Calu3 (cell line): Measurements from ENCODE around the gene CRACR2A. TPM values are rescaled to one million over a fixed set of nuclear protein-coding genes. Genes with fewer than 3 reads are reported as not detected.

Experiments
- BruUV-seq: library from RNA; stranded (reverse); fragments of 400-500 nt; replicated peaks from 2 replicates; lab custom pipeline; 2021; lab: Mats Ljungman, UMichigan
- CTCF ChIA-PET: fragments of 300-600 bp; sonication (Branson Sonifier 250); formaldehyde crosslinking; loops from one replicate; lab custom pipeline; 2022; ENCODE audit warnings: antibody characterized with exemption; lab: Charles Lee
- DNase-seq: peaks from one replicate; pipeline ENCODE4 v3.0.0; 2022
- H3K27ac Mint-ChIP-seq: one replicate; pipeline ENCODE4 v1.8.0; 2022; ENCODE audit warnings: mixed read lengths; ENCODE audit not compliant: unreplicated experiment
- H3K27me3 Mint-ChIP-seq: one replicate; pipeline ENCODE4 v1.8.0; 2022; ENCODE audit warnings: mixed read lengths; ENCODE audit not compliant: unreplicated experiment
- H3K36me3 Mint-ChIP-seq: one replicate; pipeline ENCODE4 v1.8.0; 2022; ENCODE audit warnings: mild to moderate bottlenecking, moderate library complexity, mixed read lengths; ENCODE audit not compliant: insufficient read depth, unreplicated experiment
- H3K4me1 Mint-ChIP-seq: one replicate; pipeline ENCODE4 v1.8.0; 2022; ENCODE audit warnings: mild to moderate bottlenecking, low read depth, mixed read lengths; ENCODE audit not compliant: unreplicated experiment
- H3K4me3 Mint-ChIP-seq: one replicate; pipeline ENCODE4 v1.8.0; 2022; ENCODE audit warnings: mild to moderate bottlenecking, low read depth, moderate library complexity, mixed read lengths; ENCODE audit not compliant: unreplicated experiment
- H3K9me3 Mint-ChIP-seq: one replicate; pipeline ENCODE4 v1.8.0; 2022; ENCODE audit warnings: low read depth, mixed read lengths; ENCODE audit not compliant: unreplicated experiment
- intact Hi-C: fragments of 100-400 bp; cut with micrococcal nuclease; formaldehyde crosslinking; loops from one replicate; pipeline ENCODE4 v1.10.0; 2022; ENCODE audit not compliant: unreplicated experiment
- total RNA-seq: library from RNA; stranded (reverse); gene quantifications from 2 replicates; pipeline ENCODE4 v1.2.3, GENCODE V29; 2022
- TF ChIP-seq, protein P1 (sequence below): fragments of 200-600 bp; IDR thresholded peaks from one replicate; pipeline ENCODE4 v1.8.0; 2022; ENCODE audit warnings: antibody characterized with exemption; ENCODE audit not compliant: unreplicated experiment

Gene CRACR2A
- total RNA-seq, 1 experiment from 2014 or later = 9.5 TPM

DNA sequence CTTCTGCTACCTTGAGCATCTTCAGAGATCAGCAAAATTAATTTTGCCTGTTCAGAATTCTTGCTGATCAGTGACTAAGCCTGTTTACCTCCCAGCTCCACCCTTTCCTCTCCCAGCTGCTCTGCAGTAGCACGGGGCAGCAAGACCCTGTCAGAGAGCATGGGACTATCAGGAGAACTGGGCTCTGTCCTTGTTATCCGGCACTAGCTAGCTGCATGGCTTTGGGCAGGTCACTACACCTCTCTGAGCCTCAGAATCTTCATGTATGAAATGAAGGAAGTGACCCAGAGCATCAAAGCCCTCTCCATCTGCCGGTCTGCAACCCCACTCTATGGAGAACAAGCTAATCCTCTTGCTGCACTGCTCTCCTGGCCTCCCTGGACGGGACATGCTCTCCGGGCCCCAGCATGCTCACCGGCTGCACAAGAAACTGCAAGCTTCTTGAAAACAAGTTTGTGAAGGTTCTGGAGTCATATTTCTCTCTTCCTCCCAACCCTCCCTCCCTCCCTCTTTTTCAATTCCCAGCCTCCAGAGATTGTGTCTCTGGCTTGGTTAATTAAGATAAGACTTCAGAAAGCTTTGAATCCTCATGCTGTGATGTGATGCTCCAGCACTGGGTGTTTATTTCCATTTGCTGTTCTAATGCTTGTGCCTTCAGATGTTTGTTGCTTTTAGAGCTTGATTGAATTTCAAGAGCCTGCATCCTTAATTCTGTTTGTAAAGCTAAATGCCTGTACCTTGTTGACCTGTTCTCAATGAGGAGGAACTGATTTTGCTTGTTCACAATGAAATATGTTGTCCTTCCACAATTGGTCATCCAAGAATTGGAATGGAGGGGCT is 101.1 kb downstream of the CRACR2A start:
- no TSS peak for BruUV-seq
- H3K4me1 Mint-ChIP-seq = no peaks in the 10 kb centered on the region
- TF ChIP-seq, protein P1, sequence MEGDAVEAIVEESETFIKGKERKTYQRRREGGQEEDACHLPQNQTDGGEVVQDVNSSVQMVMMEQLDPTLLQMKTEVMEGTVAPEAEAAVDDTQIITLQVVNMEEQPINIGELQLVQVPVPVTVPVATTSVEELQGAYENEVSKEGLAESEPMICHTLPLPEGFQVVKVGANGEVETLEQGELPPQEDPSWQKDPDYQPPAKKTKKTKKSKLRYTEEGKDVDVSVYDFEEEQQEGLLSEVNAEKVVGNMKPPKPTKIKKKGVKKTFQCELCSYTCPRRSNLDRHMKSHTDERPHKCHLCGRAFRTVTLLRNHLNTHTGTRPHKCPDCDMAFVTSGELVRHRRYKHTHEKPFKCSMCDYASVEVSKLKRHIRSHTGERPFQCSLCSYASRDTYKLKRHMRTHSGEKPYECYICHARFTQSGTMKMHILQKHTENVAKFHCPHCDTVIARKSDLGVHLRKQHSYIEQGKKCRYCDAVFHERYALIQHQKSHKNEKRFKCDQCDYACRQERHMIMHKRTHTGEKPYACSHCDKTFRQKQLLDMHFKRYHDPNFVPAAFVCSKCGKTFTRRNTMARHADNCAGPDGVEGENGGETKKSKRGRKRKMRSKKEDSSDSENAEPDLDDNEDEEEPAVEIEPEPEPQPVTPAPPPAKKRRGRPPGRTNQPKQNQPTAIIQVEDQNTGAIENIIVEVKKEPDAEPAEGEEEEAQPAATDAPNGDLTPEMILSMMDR = no peak
- peaks cover 14% of the 10 kb centered on the region for H3K27me3 Mint-ChIP-seq
- H3K36me3 Mint-ChIP-seq = no peaks in the 10 kb centered on the region
- no peak overlapping the region for H3K4me3 Mint-ChIP-seq
- intact Hi-C loops = no loop called here
- H3K9me3 Mint-ChIP-seq = no peaks in the 10 kb centered on the region
- no peak overlapping the region for H3K27ac Mint-ChIP-seq
- CTCF ChIA-PET = interaction anchor here (0.6 kb wide), 3 partner anchors 10 to 125 kb away, joined by 4 to 6 read pairs (median 4); no protein-coding TSS in a partner anchor
- DNase-seq = no peak

DNA sequence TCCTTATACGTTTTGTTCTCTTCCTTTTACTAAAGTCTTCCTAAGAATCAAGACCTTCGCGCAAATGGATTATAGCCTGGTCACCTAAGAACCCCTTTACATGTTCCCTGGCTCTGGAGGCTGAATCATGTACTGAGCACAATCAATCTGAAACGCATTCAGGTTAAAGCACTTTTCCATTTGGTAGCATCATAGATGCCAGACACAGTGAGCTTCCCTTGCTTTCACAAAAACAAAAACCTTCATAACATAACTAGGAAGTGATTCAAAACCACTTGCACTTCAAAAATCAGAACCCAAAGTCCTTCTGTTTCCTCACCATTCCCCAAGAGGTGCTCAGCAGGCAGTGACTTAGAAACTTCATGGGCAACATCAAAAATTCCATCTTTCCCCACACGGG is 105.4 kb downstream of the CRACR2A start:
- intact Hi-C loops = no loop called here
- TF ChIP-seq, protein P1 = no peak
- Mint-ChIP-seq H3K27ac (no peak overlapping the region), H3K9me3 (no peaks in the 10 kb centered on the region), H3K36me3 (no peaks in the 10 kb centered on the region), H3K4me1 (no peaks in the 10 kb centered on the region), H3K27me3 (peaks cover 38% of the 10 kb centered on the region), H3K4me3 (no peak overlapping the region)
- no TSS peak for BruUV-seq
- DNase-seq = no peak
- CTCF ChIA-PET = no interaction called here

DNA sequence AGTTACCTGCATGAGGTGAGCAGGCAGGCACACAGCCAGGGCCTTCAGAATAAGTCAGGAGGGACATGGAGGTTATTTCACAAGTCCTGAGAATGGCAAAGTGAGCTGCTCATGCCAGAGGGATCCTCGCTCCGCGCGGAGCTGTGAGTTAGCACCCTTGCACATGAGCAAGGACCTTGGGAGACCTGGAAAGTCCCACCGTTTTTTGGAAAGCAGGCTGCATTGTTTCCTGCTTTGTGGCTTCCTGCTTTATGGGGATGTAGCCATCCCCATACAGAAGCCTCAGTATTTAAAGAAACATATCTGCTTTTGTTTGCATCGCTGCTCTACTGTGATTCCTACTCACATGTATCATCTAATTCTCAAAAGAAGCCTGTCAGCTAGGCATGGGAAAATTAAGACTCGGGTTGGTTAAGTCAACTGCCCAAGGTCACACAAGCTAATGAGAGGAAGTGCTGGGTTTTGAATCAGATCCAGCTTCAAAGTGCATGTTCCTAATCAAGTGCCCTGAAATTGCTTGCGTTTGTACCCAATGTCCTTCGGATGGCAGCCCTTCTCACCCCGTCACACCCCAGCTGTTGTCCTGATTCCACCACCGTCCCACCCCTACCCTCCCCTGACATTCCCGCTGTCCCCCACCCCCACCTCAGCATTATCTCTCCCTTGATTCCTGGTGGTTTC is 106.2 kb downstream of the CRACR2A start:
- Mint-ChIP-seq H3K27me3 (peaks cover 38% of the 10 kb centered on the region), H3K27ac (no peak overlapping the region), H3K36me3 (no peaks in the 10 kb centered on the region), H3K9me3 (no peaks in the 10 kb centered on the region), H3K4me3 (no peak overlapping the region), H3K4me1 (no peaks in the 10 kb centered on the region)
- no peak for DNase-seq
- intact Hi-C loops = no loop called here
- no TSS peak for BruUV-seq
- CTCF ChIA-PET = no interaction called here
- TF ChIP-seq, protein P1 = no peak

DNA sequence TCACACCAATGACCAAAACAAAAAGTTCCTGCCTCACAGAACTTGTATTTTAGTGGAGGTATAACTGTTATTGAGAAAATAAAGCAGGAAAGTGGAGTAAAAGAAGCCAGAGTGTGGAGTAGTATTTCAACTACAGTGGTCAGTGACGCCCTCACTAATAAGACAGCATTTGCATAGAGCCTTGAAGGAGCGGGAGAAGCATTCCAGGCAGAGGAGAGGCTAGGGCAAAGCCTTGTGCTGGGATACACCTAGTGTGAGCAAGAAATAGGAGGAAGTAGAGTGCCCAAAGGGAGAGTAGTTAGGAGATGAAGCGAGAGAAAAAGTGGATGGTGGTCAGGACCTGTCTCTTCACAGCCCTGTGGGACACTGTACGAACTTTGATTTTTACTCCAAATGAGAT is 107.8 kb downstream of the CRACR2A start:
- Mint-ChIP-seq H3K36me3 (no peaks in the 10 kb centered on the region), H3K27me3 (peaks cover 36% of the 10 kb centered on the region), H3K4me1 (no peaks in the 10 kb centered on the region), H3K9me3 (no peaks in the 10 kb centered on the region), H3K27ac (no peak overlapping the region), H3K4me3 (no peak overlapping the region)
- DNase-seq = no peak
- no TSS peak for BruUV-seq
- intact Hi-C loops = no loop called here
- TF ChIP-seq, protein P1 = no peak
- CTCF ChIA-PET = no interaction called here
